ACC112 (cell line): ENCODE measurements around the gene FAM53B.

Source experiments
- H2AFZ ChIP-seq: fragments of 200-600 bp; sonication (generic); one replicate; pipeline ENCODE4 v1.6.0; 2017; ENCODE audit warnings: antibody characterized with exemption, low read length; ENCODE audit not compliant: unreplicated experiment
- H3K27ac ChIP-seq: fragments of 200-600 bp; sonication (generic); 2 replicates; pipeline ENCODE4 v1.5.1; 2014; ENCODE audit warnings: low read depth, mild to moderate bottlenecking, antibody characterized with exemption, low read length, moderate library complexity
- H3K27me3 ChIP-seq: fragments of 200-600 bp; sonication (generic); 2 replicates; pipeline ENCODE4 v1.6.1; 2014; ENCODE audit warnings: mild to moderate bottlenecking, antibody characterized with exemption, low read length, moderate library complexity, mixed read lengths; ENCODE audit not compliant: insufficient read depth
- H3K36me3 ChIP-seq: fragments of 200-600 bp; sonication (generic); 2 replicates; pipeline ENCODE4 v1.6.1; 2016; ENCODE audit warnings: mild to moderate bottlenecking, antibody characterized with exemption, low read length, moderate library complexity, mixed read lengths; ENCODE audit not compliant: insufficient read depth
- H3K4me1 ChIP-seq: fragments of 200-600 bp; sonication (generic); one replicate; pipeline ENCODE4 v1.6.1; 2016; ENCODE audit warnings: low read length, mixed read lengths; ENCODE audit not compliant: insufficient read depth, unreplicated experiment, control insufficient read depth
- H3K4me3 ChIP-seq: fragments of 200-600 bp; sonication (generic); 2 replicates; pipeline ENCODE4 v1.5.1; 2014; ENCODE audit warnings: mild to moderate bottlenecking, low read depth, low read length
- H3K79me2 ChIP-seq: fragments of 200-600 bp; sonication (generic); one replicate; pipeline ENCODE4 v1.6.0; 2016; ENCODE audit warnings: low read length; ENCODE audit not compliant: control insufficient read depth, unreplicated experiment, insufficient read depth

Gene FAM53B

GRCh38 chr10:124605001-124605370 lies 139.2 kb downstream of the FAM53B start:
- Histone ChIP-seq H3K79me2 (no peaks in the 10 kb centered on the region), H3K27ac (no peak overlapping the region), H3K4me1 (no peaks in the 10 kb centered on the region), H3K27me3 (no peaks in the 10 kb centered on the region), H2AFZ (no peak overlapping the region), H3K36me3 (no peaks in the 10 kb centered on the region), H3K4me3 (no peak overlapping the region)

GRCh38 chr10:124604214-124605000 lies 139.8 kb downstream of the FAM53B start:
- Histone ChIP-seq H2AFZ (no peak overlapping the region), H3K27ac (no peak overlapping the region), H3K4me1 (no peaks in the 10 kb centered on the region), H3K36me3 (no peaks in the 10 kb centered on the region), H3K27me3 (no peaks in the 10 kb centered on the region), H3K79me2 (no peaks in the 10 kb centered on the region), H3K4me3 (no peak overlapping the region)

GRCh38 chr10:124603376-124604213 lies 140.6 kb downstream of the FAM53B start:
- H3K36me3 ChIP-seq, result no peaks in the 10 kb centered on the region
- no peak overlapping the region for H2AFZ ChIP-seq
- no peaks in the 10 kb centered on the region for H3K27me3 ChIP-seq
- H3K4me1 ChIP-seq, result no peaks in the 10 kb centered on the region
- H3K27ac ChIP-seq, result no peak overlapping the region
- H3K4me3 ChIP-seq, result no peak overlapping the region
- H3K79me2 ChIP-seq, result no peaks in the 10 kb centered on the region

GRCh38 chr10:124602646-124603365 lies 141.4 kb downstream of the FAM53B start:
- H3K27ac ChIP-seq, result no peak overlapping the region
- H3K27me3 ChIP-seq, result no peaks in the 10 kb centered on the region
- no peak overlapping the region for H2AFZ ChIP-seq
- H3K36me3 ChIP-seq, result no peaks in the 10 kb centered on the region
- no peak overlapping the region for H3K4me3 ChIP-seq
- no peaks in the 10 kb centered on the region for H3K79me2 ChIP-seq
- no peaks in the 10 kb centered on the region for H3K4me1 ChIP-seq

- Histone ChIP-seq H3K36me3 (no peaks in the 10 kb centered on the region), H2AFZ (no peak overlapping the region), H3K79me2 (no peaks in the 10 kb centered on the region), H3K4me3 (no peak overlapping the region), H3K27ac (no peak overlapping the region), H3K27me3 (no peaks in the 10 kb centered on the region), H3K4me1 (no peaks in the 10 kb centered on the region)
These were observed 142.0 kb downstream of the FAM53B start for GRCh38 chr10:124602121-124602561.

DNA sequence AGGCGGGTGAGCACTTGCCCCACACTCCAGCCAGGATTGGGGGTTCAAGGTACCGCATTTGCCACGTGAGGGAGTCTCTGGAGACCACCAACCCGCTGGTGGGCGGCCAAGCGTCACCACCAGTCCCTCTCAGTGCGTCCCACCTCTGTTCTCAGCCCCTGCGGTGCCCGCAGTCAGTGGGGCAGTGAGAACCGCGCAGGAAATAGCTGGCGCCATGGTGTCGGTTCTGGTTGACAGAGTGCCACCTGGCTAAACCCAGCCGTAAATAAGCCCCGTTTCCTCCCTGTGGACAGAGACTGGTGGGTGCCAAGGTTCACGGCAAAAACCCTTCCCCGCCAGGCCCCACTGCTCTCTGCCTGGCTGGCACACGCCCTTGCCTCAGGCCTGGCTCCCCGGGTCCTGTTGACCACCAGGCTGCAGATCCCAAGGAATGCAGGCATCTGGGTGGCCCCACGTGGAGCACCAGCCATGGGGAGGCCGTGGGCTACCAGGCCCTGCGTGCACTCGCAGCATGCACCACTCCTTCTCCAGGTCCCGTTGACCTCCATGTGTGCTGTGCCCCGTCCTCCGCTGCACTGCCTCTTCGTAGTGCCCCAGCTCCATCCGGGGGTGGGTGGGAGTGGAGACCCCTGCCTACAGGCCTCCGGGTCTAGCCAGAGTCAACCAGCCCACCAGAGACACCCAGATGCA lies 142.6 kb downstream of the FAM53B start:
- Histone ChIP-seq H3K27ac (no peak overlapping the region), H3K4me3 (no peak overlapping the region), H3K4me1 (no peaks in the 10 kb centered on the region), H3K27me3 (no peaks in the 10 kb centered on the region), H3K79me2 (no peaks in the 10 kb centered on the region), H3K36me3 (no peaks in the 10 kb centered on the region), H2AFZ (no peak overlapping the region)

DNA sequence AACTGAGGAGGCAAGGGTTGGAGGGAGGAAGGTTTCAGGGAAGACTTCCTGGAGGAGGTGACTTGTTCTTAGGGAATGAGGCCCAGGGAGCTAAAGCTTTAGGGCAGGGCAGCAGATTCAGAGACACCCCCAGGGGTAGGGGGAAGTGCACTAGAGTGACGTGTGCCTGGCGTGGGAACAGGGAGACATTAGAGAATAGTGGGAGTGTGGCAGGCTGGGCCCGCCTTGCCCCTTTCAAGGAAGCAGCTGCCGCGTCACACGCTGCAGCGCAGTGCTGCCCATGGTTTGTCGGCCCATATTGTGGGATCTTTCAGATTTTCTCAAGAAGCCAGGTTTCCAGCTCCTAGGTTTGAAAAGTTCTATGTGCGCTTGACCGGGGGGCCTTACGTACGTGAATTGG lies 143.2 kb downstream of the FAM53B start:
- Histone ChIP-seq H3K36me3 (no peaks in the 10 kb centered on the region), H3K27ac (no peak overlapping the region), H3K27me3 (no peaks in the 10 kb centered on the region), H3K4me3 (no peak overlapping the region), H2AFZ (no peak overlapping the region), H3K79me2 (no peaks in the 10 kb centered on the region), H3K4me1 (no peaks in the 10 kb centered on the region)

GRCh38 chr10:124600051-124600880 lies 143.9 kb downstream of the FAM53B start:
- Histone ChIP-seq H3K36me3 (no peaks in the 10 kb centered on the region), H3K27ac (no peak overlapping the region), H3K27me3 (no peaks in the 10 kb centered on the region), H3K4me3 (no peak overlapping the region), H2AFZ (no peak overlapping the region), H3K4me1 (no peaks in the 10 kb centered on the region), H3K79me2 (no peaks in the 10 kb centered on the region)

DNA sequence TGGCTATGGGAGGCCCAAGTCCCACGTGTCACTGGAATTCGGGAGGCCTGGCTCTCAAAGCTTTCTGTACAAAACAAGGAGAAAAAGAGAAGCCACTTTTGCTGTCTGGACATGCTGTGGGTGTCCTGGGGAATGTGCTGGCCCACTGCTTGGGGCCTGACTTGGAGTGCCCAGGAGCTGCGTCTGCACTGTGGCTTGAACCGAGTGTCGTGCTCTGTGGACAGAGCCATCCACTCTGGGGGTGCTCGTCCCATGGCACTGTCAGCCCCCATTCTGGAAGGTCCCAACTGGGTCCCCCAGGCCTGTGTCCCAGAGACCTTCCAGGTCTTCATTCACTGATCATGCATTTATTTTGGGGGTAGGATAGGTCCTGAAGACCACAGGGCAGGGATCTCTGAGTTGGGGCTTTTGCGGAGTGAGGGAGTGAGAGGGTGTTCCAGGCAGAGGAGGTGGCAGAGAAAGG lies 144.6 kb downstream of the FAM53B start:
- no peak overlapping the region for H3K4me3 ChIP-seq
- H3K27me3 ChIP-seq, result no peaks in the 10 kb centered on the region
- no peaks in the 10 kb centered on the region for H3K79me2 ChIP-seq
- no peak overlapping the region for H3K27ac ChIP-seq
- H2AFZ ChIP-seq, result no peak overlapping the region
- no peaks in the 10 kb centered on the region for H3K36me3 ChIP-seq
- H3K4me1 ChIP-seq, result no peaks in the 10 kb centered on the region
